ENCODE measurements around the gene PKNOX2. TPM values are rescaled to one million over a fixed set of nuclear protein-coding genes. Genes with fewer than 3 reads are reported as not detected.
A peak's percentile ranks its signal among the peaks of the same experiment; 100 is the strongest.

PKNOX2 gene
- total RNA-seq, 1 donor from 2014 or later: 41.8 TPM

GRCh38 chr11:125345421-125346178, 181.0 kb downstream of the PKNOX2 start:
- TF ChIP-seq CTCF (IDR thresholded peaks at IDR 0.05; ENCODE audit: unreplicated experiment): peak; percentile 85
- DNase-seq (ENCODE audit: low spot score): peak; percentile 76
- Mint-ChIP-seq H3K27ac (ENCODE audit: unreplicated experiment) (no peak overlapping the region), H3K9me3 (ENCODE audit: unreplicated experiment) (no peaks in the 10 kb centered on the region), H3K27me3 (ENCODE audit: unreplicated experiment) (peaks cover 4% of the 10 kb centered on the region), H3K4me3 (ENCODE audit: unreplicated experiment) (peak overlapping the region; percentile 1), H3K4me1 (ENCODE audit: unreplicated experiment) (peaks cover 48% of the 10 kb centered on the region), H3K36me3 (ENCODE audit: low read depth, unreplicated experiment) (peaks cover 3% of the 10 kb centered on the region)

- TF ChIP-seq CTCF (IDR thresholded peaks at IDR 0.05; ENCODE audit: unreplicated experiment): no peak
- Mint-ChIP-seq H3K4me3 (ENCODE audit: unreplicated experiment) (no peak overlapping the region), H3K36me3 (ENCODE audit: low read depth, unreplicated experiment) (peaks cover 3% of the 10 kb centered on the region), H3K9me3 (ENCODE audit: unreplicated experiment) (no peaks in the 10 kb centered on the region), H3K4me1 (ENCODE audit: unreplicated experiment) (peaks cover 48% of the 10 kb centered on the region), H3K27me3 (ENCODE audit: unreplicated experiment) (peaks cover 7% of the 10 kb centered on the region), H3K27ac (ENCODE audit: unreplicated experiment) (peak overlapping the region; percentile 57)
- DNase-seq (ENCODE audit: low spot score): no peak
These were observed 181.6 kb downstream of the PKNOX2 start for GRCh38 chr11:125346179-125346530.

GRCh38 chr11:125346565-125347260, 182.2 kb downstream of the PKNOX2 start:
- DNase-seq (ENCODE audit: low spot score): no peak
- peaks cover 45% of the 10 kb centered on the region for H3K4me1 Mint-ChIP-seq (ENCODE audit: unreplicated experiment)
- peaks cover 7% of the 10 kb centered on the region for H3K27me3 Mint-ChIP-seq (ENCODE audit: unreplicated experiment)
- TF ChIP-seq CTCF (IDR thresholded peaks at IDR 0.05; ENCODE audit: unreplicated experiment): no peak
- H3K27ac Mint-ChIP-seq (ENCODE audit: unreplicated experiment): peak overlapping the region; percentile 57
- H3K36me3 Mint-ChIP-seq (ENCODE audit: low read depth, unreplicated experiment): peaks cover under 1% of the 10 kb centered on the region
- no peaks in the 10 kb centered on the region for H3K9me3 Mint-ChIP-seq (ENCODE audit: unreplicated experiment)
- H3K4me3 Mint-ChIP-seq (ENCODE audit: unreplicated experiment): no peak overlapping the region

- peaks cover 45% of the 10 kb centered on the region for H3K4me1 Mint-ChIP-seq (ENCODE audit: unreplicated experiment)
- no peak overlapping the region for H3K27ac Mint-ChIP-seq (ENCODE audit: unreplicated experiment)
- H3K36me3 Mint-ChIP-seq (ENCODE audit: low read depth, unreplicated experiment): peaks cover 6% of the 10 kb centered on the region
- no peak for TF ChIP-seq CTCF (IDR thresholded peaks at IDR 0.05; ENCODE audit: unreplicated experiment)
- peaks cover 11% of the 10 kb centered on the region for H3K27me3 Mint-ChIP-seq (ENCODE audit: unreplicated experiment)
- H3K9me3 Mint-ChIP-seq (ENCODE audit: unreplicated experiment): no peaks in the 10 kb centered on the region
- no peak overlapping the region for H3K4me3 Mint-ChIP-seq (ENCODE audit: unreplicated experiment)
- no peak for DNase-seq (ENCODE audit: low spot score)
These were observed 182.7 kb downstream of the PKNOX2 start for GRCh38 chr11:125347261-125347585.

GRCh38 chr11:125348141-125348651, 183.6 kb downstream of the PKNOX2 start:
- Mint-ChIP-seq H3K9me3 (ENCODE audit: unreplicated experiment) (no peaks in the 10 kb centered on the region), H3K4me3 (ENCODE audit: unreplicated experiment) (no peak overlapping the region), H3K36me3 (ENCODE audit: low read depth, unreplicated experiment) (peaks cover 14% of the 10 kb centered on the region), H3K27ac (ENCODE audit: unreplicated experiment) (no peak overlapping the region), H3K4me1 (ENCODE audit: unreplicated experiment) (peaks cover 45% of the 10 kb centered on the region), H3K27me3 (ENCODE audit: unreplicated experiment) (peaks cover 11% of the 10 kb centered on the region)
- DNase-seq (ENCODE audit: low spot score): no peak
- no peak for TF ChIP-seq CTCF (IDR thresholded peaks at IDR 0.05; ENCODE audit: unreplicated experiment)

Data from endothelial cell (in vitro differentiated cells).